Astrocyte of the spinal cord (primary cell): ENCODE results near the gene CACTIN.
"Not testable (repeated sequence)": the region's sequence is repeated elsewhere in the genome, so short reads cannot be mapped to it uniquely, and the experiment has no call there.

ENCODE experiments used
- DNase-seq: peaks from one replicate; pipeline ENCODE4 v3.0.0; 2011; ENCODE audit warnings: low read depth, low spot score
- H3K4me3 ChIP-seq: 2 replicates; pipeline ENCODE4 v1.5.1; 2011; ENCODE audit warnings: low read depth, mild to moderate bottlenecking, low read length, moderate library complexity
- in situ Hi-C: cut with HindIII; loops from 2 replicates; pipeline ENCODE4 v1.10.0; 2017; ENCODE audit warnings: low sequenced_read_pairs
- TF ChIP-seq, protein P1 (sequence below): IDR thresholded peaks from 2 replicates; pipeline ENCODE4 v1.5.1; 2012; ENCODE audit warnings: low read depth, mild to moderate bottlenecking, low read length, inconsistent platforms

Gene CACTIN

DNA sequence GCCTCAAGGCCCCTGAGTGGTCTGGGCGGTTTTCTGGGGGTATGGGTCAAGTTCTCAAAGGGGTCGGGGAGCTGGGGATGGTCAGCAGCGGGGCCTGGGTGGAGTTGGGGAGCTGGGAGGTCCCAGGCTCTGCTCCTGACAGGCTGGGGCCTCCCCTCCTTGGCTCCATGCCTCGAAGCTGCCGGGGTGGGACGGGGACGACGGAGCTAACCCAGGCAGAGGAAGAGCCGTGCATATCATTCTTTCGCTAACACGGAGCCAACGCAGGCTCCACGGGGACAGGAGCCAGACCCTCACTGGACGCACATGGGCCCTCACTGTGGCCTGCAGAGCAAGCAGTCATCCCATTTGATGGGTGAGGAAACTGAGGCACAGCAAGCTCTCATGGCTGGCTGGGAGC lies 25.8 kb upstream of the CACTIN start:
- in situ Hi-C loops = no loop called here
- TF ChIP-seq, protein P1, sequence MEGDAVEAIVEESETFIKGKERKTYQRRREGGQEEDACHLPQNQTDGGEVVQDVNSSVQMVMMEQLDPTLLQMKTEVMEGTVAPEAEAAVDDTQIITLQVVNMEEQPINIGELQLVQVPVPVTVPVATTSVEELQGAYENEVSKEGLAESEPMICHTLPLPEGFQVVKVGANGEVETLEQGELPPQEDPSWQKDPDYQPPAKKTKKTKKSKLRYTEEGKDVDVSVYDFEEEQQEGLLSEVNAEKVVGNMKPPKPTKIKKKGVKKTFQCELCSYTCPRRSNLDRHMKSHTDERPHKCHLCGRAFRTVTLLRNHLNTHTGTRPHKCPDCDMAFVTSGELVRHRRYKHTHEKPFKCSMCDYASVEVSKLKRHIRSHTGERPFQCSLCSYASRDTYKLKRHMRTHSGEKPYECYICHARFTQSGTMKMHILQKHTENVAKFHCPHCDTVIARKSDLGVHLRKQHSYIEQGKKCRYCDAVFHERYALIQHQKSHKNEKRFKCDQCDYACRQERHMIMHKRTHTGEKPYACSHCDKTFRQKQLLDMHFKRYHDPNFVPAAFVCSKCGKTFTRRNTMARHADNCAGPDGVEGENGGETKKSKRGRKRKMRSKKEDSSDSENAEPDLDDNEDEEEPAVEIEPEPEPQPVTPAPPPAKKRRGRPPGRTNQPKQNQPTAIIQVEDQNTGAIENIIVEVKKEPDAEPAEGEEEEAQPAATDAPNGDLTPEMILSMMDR = no peak
- DNase-seq = no peak
- H3K4me3 ChIP-seq = no peak overlapping the region

- in situ Hi-C loops = no loop called here
- TF ChIP-seq, protein P1 = no peak
- no peak for DNase-seq
- no peak overlapping the region for H3K4me3 ChIP-seq
Measured at GRCh38 chr19:3651684-3652083, 25.1 kb upstream of the CACTIN start.

DNA sequence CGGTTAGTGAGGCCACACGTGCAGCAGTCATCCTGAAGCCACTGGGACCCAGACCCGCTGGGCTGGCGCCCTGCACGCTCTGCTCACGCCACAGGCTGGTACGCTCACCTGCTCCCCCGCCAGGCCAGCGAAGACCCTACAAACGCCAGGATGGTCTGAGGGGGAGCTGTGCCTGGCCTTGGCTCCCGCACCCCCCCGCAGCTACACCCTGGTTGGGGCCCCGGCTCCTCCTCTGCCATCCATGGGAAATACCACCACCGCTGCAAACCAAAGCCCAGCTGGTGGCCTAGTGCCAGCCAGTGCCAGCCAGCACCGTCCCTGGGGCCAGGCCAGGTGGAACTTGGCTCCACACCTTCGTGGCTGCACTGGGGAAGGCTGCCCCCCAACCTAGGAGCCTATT lies 23.3 kb upstream of the CACTIN start:
- in situ Hi-C loops = no loop called here
- H3K4me3 ChIP-seq = no peak overlapping the region
- DNase-seq = no peak
- TF ChIP-seq, protein P1 = no peak

DNA sequence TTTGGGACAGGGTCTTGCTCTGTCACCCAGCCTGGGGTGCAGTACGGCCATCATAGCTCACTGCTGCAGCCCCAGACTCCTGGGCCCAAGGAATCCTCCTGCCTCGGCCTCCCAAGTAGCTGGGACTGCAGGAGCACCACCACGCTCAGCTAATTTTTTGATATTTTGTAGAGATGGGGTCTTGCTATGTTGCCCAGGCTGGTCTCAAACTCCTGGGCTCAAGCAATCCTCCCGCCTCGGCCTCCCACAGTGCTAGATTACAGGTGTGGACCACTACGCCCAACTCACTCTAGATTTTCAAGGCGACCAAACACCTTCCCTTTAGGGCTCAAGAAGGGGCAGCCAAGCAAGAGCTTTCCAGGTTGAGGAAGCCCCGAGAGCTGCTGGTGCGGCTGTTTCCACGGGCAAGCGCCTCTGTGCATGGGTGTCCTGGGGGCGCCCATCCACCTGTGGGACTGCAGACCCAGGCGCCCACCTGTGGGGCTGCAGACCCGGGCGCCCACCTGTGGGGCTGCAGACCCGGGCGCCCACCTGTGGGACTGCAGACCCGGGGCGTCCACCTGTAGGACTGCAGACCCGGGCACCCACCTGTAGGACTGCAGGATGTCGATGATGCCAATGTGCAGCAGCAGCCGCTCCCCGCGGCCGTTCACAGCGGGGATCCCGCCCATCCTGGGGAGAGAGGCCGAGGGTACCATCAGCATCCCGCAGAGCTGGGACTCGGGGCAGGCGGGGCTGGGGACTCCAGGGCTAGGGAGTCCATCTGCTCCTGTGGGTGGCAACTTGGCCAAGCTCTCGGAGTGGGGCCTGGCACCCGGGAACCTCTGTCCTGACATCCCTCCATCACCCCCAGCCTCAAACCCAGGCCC lies 21.7 kb upstream of the CACTIN start:
- in situ Hi-C loops = no loop called here
- TF ChIP-seq, protein P1 = no peak
- H3K4me3 ChIP-seq = no peak overlapping the region
- no peak for DNase-seq

- in situ Hi-C loops = not testable (repeated sequence)
Measured at GRCh38 chr19:3647102-3647501, 20.5 kb upstream of the CACTIN start.

DNA sequence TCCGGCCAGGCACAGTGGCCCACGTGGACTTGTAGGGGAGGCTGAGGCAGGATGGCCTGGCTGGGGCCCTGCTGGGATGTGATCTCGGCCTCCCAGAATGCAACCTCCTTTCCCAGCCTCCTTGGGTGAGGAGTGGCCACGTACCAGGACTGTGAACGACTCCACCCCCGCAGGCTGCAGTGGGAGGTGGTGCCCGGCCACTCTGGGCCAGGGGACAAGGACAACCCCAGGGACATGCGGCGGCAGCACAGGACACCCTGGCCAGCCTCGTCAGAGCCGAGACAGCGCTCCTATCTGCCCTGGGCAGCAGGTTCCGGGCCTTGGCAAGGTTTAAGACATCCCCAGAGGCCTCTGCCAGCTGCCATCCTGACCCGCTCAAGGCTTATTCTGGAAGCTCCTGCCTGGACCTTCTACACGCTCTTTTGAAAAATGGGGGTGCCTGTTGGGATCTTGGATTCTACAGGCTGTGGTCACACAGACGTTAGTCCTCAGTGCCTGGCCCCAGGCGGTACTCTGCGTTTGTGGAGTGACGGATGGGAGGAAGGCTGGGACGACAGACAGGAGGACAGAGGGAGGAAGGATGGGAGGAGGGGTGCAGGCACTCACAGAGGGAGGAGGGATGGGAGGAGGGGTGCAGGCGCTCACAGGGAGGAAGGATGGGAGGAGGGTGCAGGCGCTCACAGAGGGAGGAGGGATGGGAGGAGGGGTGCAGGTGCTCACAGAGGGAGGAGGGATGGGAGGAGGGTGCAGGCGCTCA lies 19.9 kb upstream of the CACTIN start:
- no peak for DNase-seq
- H3K4me3 ChIP-seq = no peak overlapping the region
- TF ChIP-seq, protein P1 = no peak
- in situ Hi-C loops = no loop called here

More at GRCh38 chr19:3647102-3647501, 20.5 kb upstream of the CACTIN start:
- not testable (repeated sequence) for DNase-seq, H3K4me3 ChIP-seq

DNA sequence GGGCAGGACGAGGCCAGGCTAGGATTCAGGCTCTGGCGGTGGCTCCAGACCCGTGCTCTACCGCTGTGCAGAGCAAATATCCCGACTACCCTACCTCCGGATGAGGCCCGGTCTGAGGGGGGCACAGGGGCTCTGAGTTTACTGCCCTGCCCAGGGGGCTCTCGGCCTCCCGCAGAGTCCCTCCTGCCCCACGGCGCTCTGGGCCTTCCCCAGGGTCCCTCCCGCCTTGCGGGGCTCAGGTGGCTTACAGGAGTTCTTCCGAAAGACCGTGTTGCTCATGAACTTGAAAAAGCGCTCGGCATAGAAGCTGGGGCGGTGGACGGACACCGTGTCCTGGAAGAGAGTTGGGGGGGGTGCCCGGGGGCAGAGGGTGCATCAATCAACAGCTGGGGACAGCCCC lies 19.1 kb upstream of the CACTIN start:
- in situ Hi-C loops = no loop called here
- no peak overlapping the region for H3K4me3 ChIP-seq
- TF ChIP-seq, protein P1 = no peak
- no peak for DNase-seq
